ENCODE measurements around the gene GPR65.

The GPR65 gene, protein sequence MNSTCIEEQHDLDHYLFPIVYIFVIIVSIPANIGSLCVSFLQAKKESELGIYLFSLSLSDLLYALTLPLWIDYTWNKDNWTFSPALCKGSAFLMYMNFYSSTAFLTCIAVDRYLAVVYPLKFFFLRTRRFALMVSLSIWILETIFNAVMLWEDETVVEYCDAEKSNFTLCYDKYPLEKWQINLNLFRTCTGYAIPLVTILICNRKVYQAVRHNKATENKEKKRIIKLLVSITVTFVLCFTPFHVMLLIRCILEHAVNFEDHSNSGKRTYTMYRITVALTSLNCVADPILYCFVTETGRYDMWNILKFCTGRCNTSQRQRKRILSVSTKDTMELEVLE
- total RNA-seq: 27.7 to 48.2 reads per million in 2 experiments

GRCh38 chr14:88005050-88005481 lies at the start of gene GPR65:
Gene GPR65, plus strand, starts transcription at chr14:88005135. Its CDS starts 5,713 bp downstream, at chr14:88010848.
- DNase-seq (ENCODE audit: low read depth): peak; percentile 19

- no peak for DNase-seq (ENCODE audit: low read depth)
Observed at GRCh38 chr14:87955501-87955900, 49.4 kb upstream of the GPR65 start.

- no peak for DNase-seq (ENCODE audit: low read depth)
Observed at GRCh38 chr14:87960013-87960787, 44.7 kb upstream of the GPR65 start.

DNA sequence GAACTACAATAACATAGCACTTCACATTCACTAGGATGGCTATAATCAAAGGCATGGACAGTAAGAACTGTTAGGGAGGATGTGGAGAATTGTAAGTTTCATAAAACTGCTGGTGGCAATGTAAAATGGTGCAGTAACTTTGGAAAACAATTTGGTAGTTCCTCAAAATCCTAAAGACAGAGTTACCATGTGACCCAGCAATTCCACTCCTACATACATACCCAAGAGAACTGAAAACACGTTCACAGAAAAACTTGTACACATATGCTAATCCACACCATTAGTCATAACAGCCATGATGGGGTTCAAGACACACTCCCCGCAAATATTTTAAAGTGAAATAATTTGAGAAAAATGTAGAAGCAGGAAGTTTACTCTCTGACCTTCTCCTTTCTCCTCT lies 43.7 kb upstream of the GPR65 start:
- no peak for DNase-seq (ENCODE audit: low read depth)

DNA sequence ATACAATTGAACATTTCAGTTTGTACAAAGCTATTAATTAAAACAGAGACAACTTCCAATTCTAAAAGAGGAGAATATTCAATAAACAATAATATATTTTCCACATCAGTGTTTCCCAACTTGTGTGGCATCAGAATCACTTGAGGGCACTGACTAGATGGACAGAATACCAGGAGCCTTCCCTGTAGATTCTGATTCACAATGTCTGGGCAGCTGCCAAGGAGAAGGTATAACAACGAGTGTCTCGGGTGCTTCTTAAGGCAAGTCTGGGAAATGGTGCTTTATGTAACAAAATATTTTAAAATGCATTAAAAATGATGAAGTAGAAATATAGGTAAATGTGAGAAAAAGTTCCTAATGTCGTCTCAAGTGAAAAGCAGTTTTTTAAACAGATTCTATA lies 38.1 kb upstream of the GPR65 start:
- DNase-seq (ENCODE audit: low read depth): no peak

DNA sequence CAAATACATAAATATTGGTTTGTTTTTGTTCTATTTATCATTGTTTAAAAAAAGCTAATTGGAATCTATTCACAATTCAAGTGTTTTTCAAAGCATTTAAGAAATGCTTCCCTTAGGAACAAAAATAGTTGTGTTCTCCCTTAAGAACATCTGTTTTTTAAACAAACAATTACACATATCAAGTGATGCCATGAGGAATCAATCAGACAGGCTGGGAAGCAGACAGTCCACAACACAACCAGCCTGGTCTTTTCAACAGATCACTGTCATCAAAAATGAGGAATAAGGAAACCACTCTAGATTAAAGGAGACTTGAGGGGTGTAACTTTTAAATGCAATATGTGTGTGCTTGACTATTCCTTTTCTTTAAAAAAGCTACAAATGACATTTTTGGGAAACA lies 37.4 kb upstream of the GPR65 start:
- DNase-seq (ENCODE audit: low read depth): no peak

DNA sequence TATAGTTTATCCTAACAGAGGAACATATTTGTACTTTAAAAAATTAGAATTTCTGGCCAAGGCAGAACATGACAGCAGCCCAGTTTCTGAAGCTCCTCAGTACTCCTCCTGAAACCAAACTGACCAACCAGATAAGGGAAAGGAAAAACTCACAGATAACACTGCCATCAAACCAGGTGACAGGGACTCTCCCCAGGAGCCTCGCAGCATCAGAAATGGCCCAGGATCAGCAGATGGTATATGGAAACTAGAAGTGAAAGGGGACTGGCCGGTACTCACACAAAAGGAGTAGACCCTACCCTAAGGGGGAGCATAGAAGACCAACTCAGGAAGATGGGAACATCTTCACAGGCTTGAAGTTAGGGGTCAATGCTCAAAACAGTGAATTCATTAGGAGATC lies 33.9 kb upstream of the GPR65 start:
- DNase-seq (ENCODE audit: low read depth): no peak

- no peak for DNase-seq (ENCODE audit: low read depth)
Observed at GRCh38 chr14:87975636-87976035, 29.3 kb upstream of the GPR65 start.

- DNase-seq (ENCODE audit: low read depth): no peak
Observed at GRCh38 chr14:87979689-87980088, 25.2 kb upstream of the GPR65 start.

- no peak for DNase-seq (ENCODE audit: low read depth)
Observed at GRCh38 chr14:87989221-87989955, 15.5 kb upstream of the GPR65 start.

DNA sequence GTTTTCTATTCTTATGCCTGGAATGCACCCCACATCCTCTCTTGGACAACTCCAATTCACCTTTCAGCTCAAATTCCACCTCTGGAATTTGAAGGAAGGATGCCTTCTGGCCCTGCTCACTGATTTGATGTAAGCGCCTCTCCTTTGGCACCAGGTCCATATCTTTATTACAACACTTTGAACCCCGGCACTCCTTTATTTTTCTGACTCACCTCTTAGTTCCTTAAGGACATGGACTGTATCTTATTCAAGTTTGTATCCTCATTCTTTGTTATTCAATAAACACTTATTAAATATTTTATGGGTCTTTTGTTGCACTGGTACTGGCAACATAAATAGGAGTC lies 15.0 kb upstream of the GPR65 start:
- DNase-seq (ENCODE audit: low read depth): no peak

- DNase-seq (ENCODE audit: low read depth): no peak
Observed at GRCh38 chr14:87990682-87991081, 14.3 kb upstream of the GPR65 start.

DNA sequence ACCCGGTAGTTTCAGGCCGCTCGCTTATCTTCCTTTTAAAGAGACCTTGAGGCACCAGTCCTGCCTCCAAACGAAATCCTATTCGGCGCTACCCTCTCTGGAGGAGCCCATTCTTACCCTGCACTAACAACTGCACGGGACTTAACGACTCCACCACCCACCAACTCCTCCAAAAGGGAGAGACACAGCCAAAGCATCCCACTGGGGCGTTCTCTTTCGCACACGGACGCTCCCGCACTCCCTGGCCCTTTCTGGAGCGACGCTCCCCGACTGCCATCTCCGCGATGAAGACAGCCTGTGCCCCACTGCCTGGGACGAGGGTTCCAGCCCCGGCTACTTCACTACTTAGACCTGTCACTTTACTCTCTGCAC lies 12.6 kb upstream of the GPR65 start:
- DNase-seq (ENCODE audit: low read depth): no peak

- peak; percentile 92 for DNase-seq (ENCODE audit: low read depth)
Observed at GRCh38 chr14:87992718-87993628, 12.0 kb upstream of the GPR65 start, which contains the start of gene GALC. Gene GALC, minus strand, starts transcription at chr14:87993182. Its CDS starts 18 bp downstream, at chr14:87993164.

DNA sequence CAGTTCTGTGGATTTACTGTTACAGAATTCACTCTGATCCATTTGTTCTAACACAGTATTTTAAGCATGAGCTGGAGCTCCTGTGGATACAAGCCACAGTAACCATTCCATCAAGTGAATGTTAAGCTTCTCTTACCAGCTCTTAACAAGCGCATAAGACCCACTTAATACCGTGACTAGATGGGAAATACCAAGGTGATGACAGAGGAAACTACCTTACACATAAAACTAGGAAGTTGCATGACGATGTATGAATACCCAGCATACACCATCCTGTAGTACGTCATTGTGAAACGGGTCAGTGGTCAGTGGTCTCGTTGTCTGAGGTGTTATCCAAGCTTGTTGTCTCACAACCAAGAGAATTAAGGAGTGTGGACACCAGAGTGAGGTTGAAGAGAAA lies 10.0 kb upstream of the GPR65 start:
- no peak for DNase-seq (ENCODE audit: low read depth)

GRCh38 chr14:87995500-87996290 lies 9.2 kb upstream of the GPR65 start:
- no peak for DNase-seq (ENCODE audit: low read depth)

GRCh38 chr14:87996291-87996592 lies 8.7 kb upstream of the GPR65 start:
- DNase-seq (ENCODE audit: low read depth): no peak

DNA sequence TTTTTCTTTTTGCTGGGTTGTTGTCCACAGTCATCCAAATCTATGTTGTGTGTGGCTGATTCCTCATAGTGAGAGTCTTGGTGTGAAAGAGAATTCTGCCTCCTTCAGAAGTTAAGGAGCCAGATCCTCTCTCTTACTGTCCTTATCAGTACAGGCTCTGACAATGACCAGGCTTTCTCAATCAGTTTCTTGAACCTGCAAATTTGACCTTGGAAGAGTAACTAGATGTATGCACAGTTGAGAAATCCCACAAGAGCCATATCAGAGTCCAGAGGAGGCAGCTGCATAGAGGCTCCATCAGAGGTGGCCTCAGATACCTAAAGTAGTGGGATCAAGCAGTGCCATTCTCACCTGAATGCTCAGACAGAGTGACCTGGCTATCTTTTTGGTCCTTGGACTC lies 6.5 kb upstream of the GPR65 start:
- no peak for DNase-seq (ENCODE audit: low read depth)

DNA sequence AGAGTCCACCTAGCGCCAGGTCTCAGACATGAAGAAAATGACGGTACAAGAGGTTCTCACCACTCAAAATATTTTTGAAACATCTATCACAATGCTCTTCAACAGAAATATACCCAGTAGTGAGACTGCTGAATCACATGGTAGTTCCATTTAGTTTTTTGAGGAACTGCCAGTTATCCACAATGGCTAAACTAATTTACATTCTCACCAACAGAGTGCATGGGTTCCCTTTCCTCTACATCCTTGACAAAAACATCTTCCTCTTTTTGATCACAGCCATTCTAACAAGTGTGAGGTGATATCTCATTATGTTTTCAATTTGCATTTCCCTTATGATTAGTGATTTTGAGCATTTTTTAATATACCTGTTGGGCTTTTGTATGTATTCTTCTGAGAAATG lies 5.7 kb upstream of the GPR65 start:
- no peak for DNase-seq (ENCODE audit: low read depth)

GRCh38 chr14:88002421-88003075 lies 2.4 kb upstream of the GPR65 start:
- no peak for DNase-seq (ENCODE audit: low read depth)
